DOHH2 (cell line): ENCODE data around the gene HCN3.
"Not testable (repeated sequence)": the region's sequence is repeated elsewhere in the genome, so short reads cannot be mapped to it uniquely, and the experiment has no call there.

ENCODE experiments used
- H3F3A ChIP-seq: fragments of 200-600 bp; sonication (generic), shearing (Covaris generic); 2 replicates; pipeline ENCODE4 v1.6.0; 2016; ENCODE audit warnings: antibody characterized with exemption, mild to moderate bottlenecking; ENCODE audit not compliant: control insufficient read depth, insufficient read depth
- H3K27ac ChIP-seq: fragments of 200-600 bp; sonication (generic); 2 replicates; pipeline ENCODE4 v1.5.1; 2014; ENCODE audit warnings: low read depth, mild to moderate bottlenecking, low read length, moderate library complexity
- H3K27me3 ChIP-seq: fragments of 200-600 bp; sonication (generic); 2 replicates; pipeline ENCODE4 v1.6.1; 2014; ENCODE audit warnings: mild to moderate bottlenecking, low read length, mixed read lengths; ENCODE audit not compliant: control insufficient read depth
- H3K36me3 ChIP-seq: fragments of 200-600 bp; sonication (generic); 2 replicates; pipeline ENCODE4 v1.6.1; 2014; ENCODE audit warnings: mild to moderate bottlenecking, low read length, moderate library complexity, mixed read lengths; ENCODE audit not compliant: control insufficient read depth
- H3K4me1 ChIP-seq: fragments of 200-600 bp; sonication (generic); 2 replicates; pipeline ENCODE4 v1.6.1; 2014; ENCODE audit warnings: mild to moderate bottlenecking, low read length, mixed read lengths; ENCODE audit not compliant: control insufficient read depth
- H3K4me2 ChIP-seq: fragments of 200-600 bp; sonication (generic); 2 replicates; pipeline ENCODE4 v1.6.0; 2014; ENCODE audit warnings: mild to moderate bottlenecking, low read length, moderate library complexity
- H3K4me3 ChIP-seq: fragments of 200-600 bp; sonication (generic); 2 replicates; pipeline ENCODE4 v1.5.1; 2014; ENCODE audit warnings: mild to moderate bottlenecking, low read length, mixed read lengths
- H3K79me2 ChIP-seq: fragments of 200-600 bp; sonication (generic); 2 replicates; pipeline ENCODE4 v1.6.1; 2014; ENCODE audit warnings: mild to moderate bottlenecking, low read length, mixed read lengths; ENCODE audit not compliant: control insufficient read depth
- H3K9me2 ChIP-seq: fragments of 200-600 bp; sonication (generic); replicated peaks from 2 replicates; pipeline ENCODE4 v1.6.1; 2014; ENCODE audit warnings: mild to moderate bottlenecking, low read length, mixed read lengths; ENCODE audit not compliant: control insufficient read depth
- H3K9me3 ChIP-seq: fragments of 200-600 bp; sonication (generic); 2 replicates; pipeline ENCODE4 v1.6.1; 2014; ENCODE audit warnings: antibody characterized with exemption, low read length, mixed read lengths; ENCODE audit not compliant: control insufficient read depth, insufficient read depth
- H4K20me1 ChIP-seq: fragments of 200-600 bp; sonication (generic); 2 replicates; pipeline ENCODE4 v1.6.0; 2014; ENCODE audit warnings: low read depth, mild to moderate bottlenecking, antibody characterized with exemption, low read length, moderate library complexity; ENCODE audit not compliant: control insufficient read depth, insufficient read depth
- EZH2phosphoT487 ChIP-seq: fragments of 200-600 bp; sonication (generic); IDR thresholded peaks from 2 replicates; pipeline ENCODE4 v1.6.1; 2017; ENCODE audit warnings: borderline replicate concordance, mild to moderate bottlenecking, antibody characterized with exemption, low read length, moderate library complexity, mixed read lengths
- TF ChIP-seq, protein P1 (sequence below): fragments of 200-600 bp; sonication (generic); IDR thresholded peaks from one replicate; pipeline ENCODE4 v1.5.1; 2014; ENCODE audit warnings: antibody characterized with exemption, mild to moderate bottlenecking, low read depth, low read length; ENCODE audit not compliant: poor library complexity, severe bottlenecking

Gene HCN3

DNA sequence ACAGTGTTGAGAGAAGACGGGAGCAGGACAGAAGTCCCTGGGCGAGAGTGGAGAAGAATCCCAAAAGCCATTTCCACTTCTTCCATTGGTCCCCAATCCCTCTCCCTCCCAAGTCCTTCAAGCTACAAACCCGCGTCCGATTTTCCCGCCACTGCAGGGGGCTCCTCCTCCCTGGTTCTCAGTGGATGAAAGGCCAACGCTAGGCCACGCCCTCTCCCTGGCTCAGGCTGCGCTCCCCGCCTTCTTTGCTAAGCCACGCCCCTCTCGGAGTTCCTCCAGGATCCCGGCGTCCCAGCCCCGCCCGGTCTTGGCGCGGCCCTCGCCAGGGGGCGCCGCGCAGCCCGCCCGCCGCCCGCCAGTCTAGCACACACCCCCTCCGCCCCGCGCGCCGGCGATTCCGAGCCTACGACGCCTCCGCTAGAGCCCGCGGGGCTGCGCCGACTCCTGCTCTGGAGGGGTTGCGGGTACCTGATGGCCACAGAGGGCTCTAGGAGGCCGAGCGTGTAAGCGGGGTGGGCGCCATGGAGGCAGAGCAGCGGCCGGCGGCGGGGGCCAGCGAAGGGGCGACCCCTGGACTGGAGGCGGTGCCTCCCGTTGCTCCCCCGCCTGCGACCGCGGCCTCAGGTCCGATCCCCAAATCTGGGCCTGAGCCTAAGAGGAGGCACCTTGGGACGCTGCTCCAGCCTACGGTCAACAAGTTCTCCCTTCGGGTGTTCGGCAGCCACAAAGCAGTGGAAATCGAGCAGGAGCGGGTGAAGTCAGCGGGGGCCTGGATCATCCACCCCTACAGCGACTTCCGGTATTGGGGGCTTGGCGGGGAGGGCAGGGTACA lies at the start of gene HCN3:
Gene HCN3 (plus strand): TSS at position 394 of the 832 bp plus-strand sequence. CDS start 128 bp downstream, at position 522.
- Histone ChIP-seq H3K9me2 (no peaks in the 10 kb centered on the region), H3K79me2 (peaks cover 32% of the 10 kb centered on the region), H3K27ac (peak within 1 kb of the TSS; percentile 47), H4K20me1 (peaks cover 4% of the 10 kb centered on the region; the same call in 1 of the 2 replicates), H3K27me3 (no peaks in the 10 kb centered on the region), H3F3A (peaks cover 15% of the 10 kb centered on the region), H3K4me1 (peaks cover 40% of the 10 kb centered on the region), H3K9me3 (no peaks in the 10 kb centered on the region), H3K4me2 (peak within 1 kb of the TSS; percentile 97), H3K4me3 (peak within 1 kb of the TSS; percentile 96), H3K36me3 (peaks cover 21% of the 10 kb centered on the region)
- no peak for TF ChIP-seq EZH2phosphoT487
- TF ChIP-seq, protein P1, sequence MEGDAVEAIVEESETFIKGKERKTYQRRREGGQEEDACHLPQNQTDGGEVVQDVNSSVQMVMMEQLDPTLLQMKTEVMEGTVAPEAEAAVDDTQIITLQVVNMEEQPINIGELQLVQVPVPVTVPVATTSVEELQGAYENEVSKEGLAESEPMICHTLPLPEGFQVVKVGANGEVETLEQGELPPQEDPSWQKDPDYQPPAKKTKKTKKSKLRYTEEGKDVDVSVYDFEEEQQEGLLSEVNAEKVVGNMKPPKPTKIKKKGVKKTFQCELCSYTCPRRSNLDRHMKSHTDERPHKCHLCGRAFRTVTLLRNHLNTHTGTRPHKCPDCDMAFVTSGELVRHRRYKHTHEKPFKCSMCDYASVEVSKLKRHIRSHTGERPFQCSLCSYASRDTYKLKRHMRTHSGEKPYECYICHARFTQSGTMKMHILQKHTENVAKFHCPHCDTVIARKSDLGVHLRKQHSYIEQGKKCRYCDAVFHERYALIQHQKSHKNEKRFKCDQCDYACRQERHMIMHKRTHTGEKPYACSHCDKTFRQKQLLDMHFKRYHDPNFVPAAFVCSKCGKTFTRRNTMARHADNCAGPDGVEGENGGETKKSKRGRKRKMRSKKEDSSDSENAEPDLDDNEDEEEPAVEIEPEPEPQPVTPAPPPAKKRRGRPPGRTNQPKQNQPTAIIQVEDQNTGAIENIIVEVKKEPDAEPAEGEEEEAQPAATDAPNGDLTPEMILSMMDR: peak; percentile 72

DNA sequence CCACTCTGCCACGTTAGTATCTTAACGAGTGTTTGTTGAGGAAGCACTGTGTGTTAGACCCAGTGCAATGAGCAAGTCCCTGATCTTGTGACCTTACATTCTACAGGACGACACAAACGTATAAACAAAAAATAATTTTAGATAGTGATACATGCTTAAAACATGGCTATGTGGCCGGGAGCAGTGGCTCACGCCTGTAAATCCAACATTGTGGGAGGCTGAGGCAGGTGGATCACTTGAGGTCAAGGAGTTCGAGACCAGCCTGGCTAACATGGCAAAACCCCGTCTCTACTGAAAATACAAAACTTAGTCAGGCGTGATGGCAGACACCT lies 49.2 kb upstream of the HCN3 start:
- H3K79me2 ChIP-seq: peaks cover 29% of the 10 kb centered on the region
- H3F3A ChIP-seq: peaks cover 44% of the 10 kb centered on the region
- peak overlapping the region; percentile 98 for H3K4me3 ChIP-seq
- H3K36me3 ChIP-seq: peaks cover 22% of the 10 kb centered on the region
- peak overlapping the region; percentile 71 for H3K27ac ChIP-seq
- H3K27me3 ChIP-seq: no peaks in the 10 kb centered on the region
- no peaks in the 10 kb centered on the region for H4K20me1 ChIP-seq
- no peak for TF ChIP-seq EZH2phosphoT487
- TF ChIP-seq, protein P1: peak; percentile 25
- H3K9me2 ChIP-seq: no peaks in the 10 kb centered on the region
- peak overlapping the region; percentile 95 for H3K4me2 ChIP-seq
- peaks cover 46% of the 10 kb centered on the region for H3K4me1 ChIP-seq
- H3K9me3 ChIP-seq: no peaks in the 10 kb centered on the region

DNA sequence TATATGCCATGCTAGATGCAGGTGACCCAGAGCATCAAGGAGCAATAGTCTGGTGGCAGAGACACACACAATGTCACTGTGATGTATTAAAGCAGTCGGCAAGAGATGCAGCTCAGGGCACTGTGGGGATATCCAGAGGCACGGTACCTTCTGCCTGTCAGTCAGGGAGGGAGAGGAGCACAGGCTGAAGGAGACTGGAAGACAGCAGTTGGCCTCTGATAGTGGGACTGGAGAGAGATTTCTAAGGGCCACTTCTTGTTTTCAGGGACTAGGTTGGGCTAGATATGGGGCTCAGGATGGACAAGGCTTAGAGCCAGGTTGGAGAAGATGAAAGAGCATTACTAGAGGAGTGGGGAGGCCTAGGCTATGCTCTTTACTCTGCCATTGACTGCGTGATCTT lies 46.0 kb upstream of the HCN3 start:
- Histone ChIP-seq H3K79me2 (peaks cover 15% of the 10 kb centered on the region), H3F3A (peaks cover 12% of the 10 kb centered on the region), H3K4me1 (peaks cover 14% of the 10 kb centered on the region), H3K36me3 (peaks cover 11% of the 10 kb centered on the region)
- H3K4me2 ChIP-seq, H3K27ac ChIP-seq, H3K9me3 ChIP-seq, H3K27me3 ChIP-seq, H3K9me2 ChIP-seq, H4K20me1 ChIP-seq, H3K4me3 ChIP-seq: not testable (repeated sequence)

DNA sequence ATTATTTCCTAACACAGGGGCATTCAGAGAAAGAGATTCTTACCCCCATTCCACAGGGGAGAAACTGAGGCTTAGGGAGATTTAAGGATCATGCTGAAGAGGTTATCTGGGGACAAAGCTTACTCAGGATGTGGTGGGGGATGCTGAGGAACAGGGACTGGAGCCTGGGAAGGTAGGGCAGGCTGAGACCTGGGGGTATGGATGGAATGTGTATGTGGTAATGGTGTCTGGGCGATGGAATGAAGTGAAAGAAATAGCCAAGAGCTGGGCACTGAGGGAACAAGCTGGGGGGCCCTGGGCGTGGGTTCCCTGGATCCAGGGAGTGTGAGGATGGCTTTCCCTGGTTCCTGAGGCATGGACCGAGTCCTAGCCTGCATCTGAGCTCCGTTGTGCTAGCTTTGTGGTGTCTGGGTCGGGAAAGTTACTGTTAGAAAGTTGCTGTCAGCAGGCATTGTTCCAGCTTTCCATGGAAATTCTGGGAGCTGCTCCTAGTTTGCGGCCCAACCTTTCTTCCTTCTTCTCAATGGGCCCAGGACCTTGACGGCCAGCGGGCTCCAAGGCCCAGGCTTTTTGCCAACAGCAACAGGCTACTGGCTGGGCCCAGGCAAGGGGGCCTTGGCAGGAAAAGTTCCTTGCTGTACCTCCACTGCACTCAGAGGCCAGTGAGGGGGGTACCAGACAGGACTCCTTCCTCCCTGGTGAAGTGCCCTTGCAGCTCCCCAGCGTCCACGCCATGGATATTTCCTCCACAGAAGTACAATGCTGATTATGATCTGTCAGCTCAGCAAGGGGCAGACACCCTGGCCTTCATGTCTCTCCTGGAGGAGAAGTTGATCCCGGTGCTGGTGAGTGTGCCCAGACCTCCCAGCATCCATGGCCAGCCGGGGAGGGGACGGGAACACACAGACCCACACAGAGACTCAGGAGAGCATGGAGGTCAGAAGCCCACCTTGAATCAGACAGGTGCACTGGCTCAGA lies 45.0 kb upstream of the HCN3 start:
- not testable (repeated sequence) for H3K27ac ChIP-seq, H3K9me3 ChIP-seq, H3K4me3 ChIP-seq, H4K20me1 ChIP-seq, H3K79me2 ChIP-seq, H3K27me3 ChIP-seq, H3F3A ChIP-seq, H3K9me2 ChIP-seq, H3K4me2 ChIP-seq, H3K36me3 ChIP-seq
- peaks cover 12% of the 10 kb centered on the region for H3K4me1 ChIP-seq

DNA sequence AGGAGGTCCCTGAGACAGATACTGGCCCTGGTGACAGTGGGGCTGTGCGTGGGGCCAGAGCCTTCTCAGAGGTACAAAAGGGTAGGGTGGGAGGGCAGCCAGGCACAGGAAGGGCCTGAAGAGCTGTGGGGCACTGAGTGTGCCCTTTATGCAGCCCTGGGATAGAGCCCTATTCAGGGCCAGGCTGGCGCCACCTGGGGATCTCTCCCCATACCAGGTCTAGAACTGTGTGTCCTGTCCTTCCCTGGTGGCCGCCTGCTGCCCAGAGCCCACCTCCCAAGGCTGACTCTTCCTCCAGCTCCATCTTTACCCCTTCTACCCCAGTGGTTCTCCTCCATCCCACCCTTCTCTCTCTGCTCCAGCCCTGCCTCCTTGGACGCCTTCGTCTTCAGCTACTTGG lies 43.8 kb upstream of the HCN3 start:
- not testable (repeated sequence) for H3K79me2 ChIP-seq, H3F3A ChIP-seq, H3K27me3 ChIP-seq, H3K4me1 ChIP-seq, H3K4me3 ChIP-seq, H3K9me3 ChIP-seq, H3K9me2 ChIP-seq, H4K20me1 ChIP-seq, H3K4me2 ChIP-seq, H3K27ac ChIP-seq, H3K36me3 ChIP-seq

DNA sequence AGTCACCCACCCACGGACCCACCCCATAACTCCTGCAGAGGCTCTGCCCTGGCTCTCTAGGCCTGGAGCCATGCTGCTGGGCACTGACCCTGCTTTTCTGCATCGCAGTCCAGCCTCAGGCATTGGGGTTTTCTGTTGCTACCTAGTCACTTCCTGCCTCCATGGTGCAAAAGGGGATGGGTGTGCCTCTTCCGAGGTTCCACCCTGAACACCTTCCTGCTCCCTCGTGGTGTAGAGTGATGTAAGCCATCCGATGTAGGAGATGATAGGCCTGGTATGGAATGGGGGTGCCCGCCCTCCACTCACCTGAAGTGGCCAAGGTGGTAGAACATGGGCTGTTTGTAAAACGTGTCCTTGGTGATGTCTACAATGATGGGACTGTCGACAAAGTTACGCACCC lies 41.9 kb upstream of the HCN3 start:
- not testable (repeated sequence) for H3K4me2 ChIP-seq, H3K27ac ChIP-seq

More for the DNA sequence above, 41.9 kb upstream of the HCN3 start:
- not testable (repeated sequence) for H3K4me1 ChIP-seq, H3K4me3 ChIP-seq, H3K36me3 ChIP-seq, H3K9me2 ChIP-seq, H3K9me3 ChIP-seq, H4K20me1 ChIP-seq, H3F3A ChIP-seq, H3K79me2 ChIP-seq, H3K27me3 ChIP-seq
